Esophagus squamous epithelium (tissue), 5 donors: Measurements from ENCODE around the gene CDKN2B-AS1. TPM values are rescaled to one million over a fixed set of nuclear protein-coding genes. Genes with fewer than 3 reads are reported as not detected.
A peak's percentile ranks its signal among the peaks of the same experiment; 100 is the strongest.
"Not testable (repeated sequence)": the region's sequence is repeated elsewhere in the genome, so short reads cannot be mapped to it uniquely, and the experiment has no call there.

Source experiments
- DNase-seq: peaks from one replicate; lab custom pipeline; 2025; lab: John Stamatoyannopoulos, UW
- H3K27ac ChIP-seq, 4 donors: fragments of 200-600 bp; sonication (generic); one replicate each; pipeline ENCODE4 v1.5.1; 2016 to 2019; ENCODE audit warnings: mild to moderate bottlenecking in 1 of 4
- H3K27me3 ChIP-seq, 4 donors: fragments of 200-600 bp; sonication (generic); 1 replicate in 3 of 4; 2 replicates in 1 of 4; pipeline versions ENCODE4 v1.5.1 to v1.6.0; 2017 to 2021; ENCODE audit warnings: antibody characterized with exemption in 1 of 4
- H3K36me3 ChIP-seq, 3 donors: fragments of 200-600 bp; sonication (generic); one replicate each; pipeline ENCODE4 v1.5.1; 2016 to 2019
- H3K4me1 ChIP-seq, 3 donors: fragments of 200-600 bp; sonication (generic); one replicate each; pipeline ENCODE4 v1.5.1; 2017 to 2019
- H3K4me3 ChIP-seq, 4 donors: fragments of 200-600 bp; sonication (generic); 1 replicate in 3 of 4; 2 replicates in 1 of 4; pipeline ENCODE4 v1.5.1; 2016 to 2019; ENCODE audit warnings: mild to moderate bottlenecking in 2 of 4, moderate library complexity in 1 of 4
- H3K9me3 ChIP-seq, 3 donors: fragments of 200-600 bp; sonication (generic); one replicate each; pipeline ENCODE4 v1.5.1; 2016 to 2019
- POLR2A ChIP-seq, 4 donors: fragments of 450-650 bp; IDR thresholded peaks; one replicate each; pipeline ENCODE4 v1.6.1; 2017; ENCODE audit warnings: antibody characterized with exemption in 4 of 4, mild to moderate bottlenecking in 4 of 4, moderate library complexity in 3 of 4
- WGBS, 2 donors: methylation state at CpG; one replicate each; pipeline ENCODE4 v1.1.5; 2018; 5-methylcytosine and 5-hydroxymethylcytosine counted together
- intact Hi-C: fragments of 100-400 bp; cut with DNase I; formaldehyde crosslinking; loops from one replicate; pipeline ENCODE4 v1.15.0; 2022
- total RNA-seq, 4 donors: library from RNA; depleted of rRNA; stranded (reverse); fragments of >200 nt; gene quantifications; one replicate each; pipeline ENCODE4 v1.1.0, GENCODE V29; 2016
- TF ChIP-seq, protein P1 (sequence below), 6 experiments: fragments of 450-650 bp in 4 of 6; fragments of 200-600 bp in 2 of 6; sonication (generic) in 2 of 6; IDR thresholded peaks; one replicate each; pipeline ENCODE4 v1.5.1; 2016 to 2019; ENCODE audit warnings: antibody characterized with exemption in 6 of 6, mild to moderate bottlenecking in 4 of 6, moderate library complexity in 4 of 6
- donor health status: DM: yes; HTN: yes; CAD: no.

The CDKN2B-AS1 gene
- total RNA-seq, 4 donors from 2014 or later, result 0.48 to 1.7 (median 0.80) TPM

DNA sequence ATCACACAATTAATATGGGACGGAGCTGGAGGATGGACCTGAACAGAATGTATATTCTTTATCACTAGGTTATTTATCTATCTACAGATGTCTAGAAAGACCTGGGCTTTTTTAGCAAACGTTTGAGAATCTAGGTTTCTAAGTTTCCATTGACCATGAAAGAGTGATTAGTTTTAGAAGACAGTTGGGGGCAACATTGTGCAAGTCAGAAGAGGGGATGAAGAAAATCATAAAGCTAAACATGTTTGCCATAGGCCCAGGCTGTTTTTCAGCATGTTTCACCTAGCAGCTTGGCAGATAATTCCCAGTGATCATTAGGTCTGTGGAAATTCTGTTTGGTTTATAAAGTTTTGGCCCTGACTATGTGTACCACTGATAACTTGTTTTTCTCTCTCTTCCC lies 58.6 kb downstream of the CDKN2B-AS1 start:
- peaks cover 8 to 29% (median 11%) of the 10 kb centered on the region in 3 donors for H3K4me1 ChIP-seq
- no peaks in the 10 kb centered on the region for H3K27me3 ChIP-seq
- H3K27ac ChIP-seq, result peak overlapping the region in 1 of 4 donors; percentile 10
- 36 to 45% methylated on average over 2 of the region's 2 CpGs for WGBS, 2 donors
- H3K36me3 ChIP-seq, result no peaks in the 10 kb centered on the region
- H3K9me3 ChIP-seq, result no peaks in the 10 kb centered on the region
- no peak overlapping the region for H3K4me3 ChIP-seq
- TF ChIP-seq, protein P1, sequence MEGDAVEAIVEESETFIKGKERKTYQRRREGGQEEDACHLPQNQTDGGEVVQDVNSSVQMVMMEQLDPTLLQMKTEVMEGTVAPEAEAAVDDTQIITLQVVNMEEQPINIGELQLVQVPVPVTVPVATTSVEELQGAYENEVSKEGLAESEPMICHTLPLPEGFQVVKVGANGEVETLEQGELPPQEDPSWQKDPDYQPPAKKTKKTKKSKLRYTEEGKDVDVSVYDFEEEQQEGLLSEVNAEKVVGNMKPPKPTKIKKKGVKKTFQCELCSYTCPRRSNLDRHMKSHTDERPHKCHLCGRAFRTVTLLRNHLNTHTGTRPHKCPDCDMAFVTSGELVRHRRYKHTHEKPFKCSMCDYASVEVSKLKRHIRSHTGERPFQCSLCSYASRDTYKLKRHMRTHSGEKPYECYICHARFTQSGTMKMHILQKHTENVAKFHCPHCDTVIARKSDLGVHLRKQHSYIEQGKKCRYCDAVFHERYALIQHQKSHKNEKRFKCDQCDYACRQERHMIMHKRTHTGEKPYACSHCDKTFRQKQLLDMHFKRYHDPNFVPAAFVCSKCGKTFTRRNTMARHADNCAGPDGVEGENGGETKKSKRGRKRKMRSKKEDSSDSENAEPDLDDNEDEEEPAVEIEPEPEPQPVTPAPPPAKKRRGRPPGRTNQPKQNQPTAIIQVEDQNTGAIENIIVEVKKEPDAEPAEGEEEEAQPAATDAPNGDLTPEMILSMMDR (IDR thresholded peaks at IDR 0.05), result no peak
- intact Hi-C loops, result no loop called here
- DNase-seq, result no peak

DNA sequence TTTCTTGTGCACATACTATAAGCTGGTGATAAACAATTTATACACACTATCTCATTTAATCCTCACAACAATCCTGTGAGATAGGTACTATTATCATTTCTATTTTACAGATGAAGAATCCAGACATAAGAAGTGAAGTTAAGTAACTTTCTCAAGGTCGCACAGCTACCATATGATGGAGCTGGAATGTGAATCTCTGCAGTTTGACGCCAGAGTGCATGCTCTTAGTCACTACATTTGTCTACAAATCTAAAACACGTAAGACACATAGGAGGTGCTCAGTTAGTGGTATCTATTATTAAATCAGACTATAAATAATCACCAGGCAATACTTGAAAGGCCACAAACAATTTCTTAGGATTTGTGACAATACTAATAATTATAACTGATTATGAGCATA lies 59.5 kb downstream of the CDKN2B-AS1 start:
- 94 to 96% methylated on average over 3 of the region's 3 CpGs for WGBS, 2 donors
- H3K27ac ChIP-seq, result no peak overlapping the region
- peaks cover 8 to 29% (median 11%) of the 10 kb centered on the region in 3 donors for H3K4me1 ChIP-seq
- DNase-seq, result no peak
- intact Hi-C loops, result no loop called here
- no peaks in the 10 kb centered on the region for H3K9me3 ChIP-seq
- H3K36me3 ChIP-seq, result no peaks in the 10 kb centered on the region
- no peak overlapping the region for H3K4me3 ChIP-seq
- no peaks in the 10 kb centered on the region for H3K27me3 ChIP-seq
- TF ChIP-seq, protein P1 (IDR thresholded peaks at IDR 0.05), result no peak
- TF ChIP-seq POLR2A (IDR thresholded peaks at IDR 0.05), result no peak

DNA sequence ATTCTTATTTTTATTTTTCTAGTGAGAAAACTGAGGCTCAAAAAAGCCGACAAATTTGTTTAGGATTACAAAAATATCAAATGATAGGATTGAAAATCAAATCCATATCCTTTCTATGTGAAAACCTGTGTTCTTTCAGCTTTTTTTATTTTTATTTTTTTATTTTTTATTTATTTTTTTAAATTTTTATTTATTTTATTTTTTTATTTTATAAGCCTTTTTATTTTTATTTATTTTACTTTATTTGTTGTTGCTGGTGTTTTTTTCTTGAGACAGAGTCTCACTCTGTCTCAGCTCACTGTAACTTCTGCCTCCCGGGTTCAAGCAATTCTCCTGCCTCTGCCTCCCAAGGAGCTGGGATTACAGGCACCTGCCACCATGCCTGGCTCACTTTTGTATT lies 59.9 kb downstream of the CDKN2B-AS1 start:
- Histone ChIP-seq H3K36me3 (no peaks in the 10 kb centered on the region), H3K4me3 (no peak overlapping the region), H3K4me1 (peaks cover 8 to 29% (median 11%) of the 10 kb centered on the region in 3 donors), H3K9me3 (no peaks in the 10 kb centered on the region), H3K27me3 (no peaks in the 10 kb centered on the region), H3K27ac (no peak overlapping the region)
- intact Hi-C loops, result no loop called here
- no peak for DNase-seq
- WGBS, 2 donors, result 95 to 96% methylated on average over 2 of the region's 2 CpGs
- TF ChIP-seq, protein P1 (IDR thresholded peaks at IDR 0.05), result no peak

DNA sequence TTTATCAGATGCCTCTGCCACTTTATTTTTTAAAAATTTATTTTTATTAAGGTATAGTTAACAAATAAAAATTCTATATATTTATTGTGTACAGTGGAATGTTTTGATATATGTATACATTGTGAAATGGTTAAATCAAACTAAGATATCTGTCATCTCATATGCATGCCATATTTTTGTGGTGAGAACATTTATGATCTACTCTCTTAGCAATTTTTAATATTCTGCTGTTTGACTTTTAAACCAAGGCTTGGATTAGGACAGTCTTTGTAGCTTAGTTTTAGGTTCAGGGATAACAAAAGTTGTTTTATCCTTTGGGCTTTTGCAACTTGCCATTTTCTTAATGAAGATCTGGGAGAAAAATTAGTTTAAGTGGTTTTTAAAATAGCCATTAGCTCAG lies 60.5 kb downstream of the CDKN2B-AS1 start:
- no peaks in the 10 kb centered on the region for H3K9me3 ChIP-seq
- intact Hi-C loops, result no loop called here
- no peak for DNase-seq

DNA sequence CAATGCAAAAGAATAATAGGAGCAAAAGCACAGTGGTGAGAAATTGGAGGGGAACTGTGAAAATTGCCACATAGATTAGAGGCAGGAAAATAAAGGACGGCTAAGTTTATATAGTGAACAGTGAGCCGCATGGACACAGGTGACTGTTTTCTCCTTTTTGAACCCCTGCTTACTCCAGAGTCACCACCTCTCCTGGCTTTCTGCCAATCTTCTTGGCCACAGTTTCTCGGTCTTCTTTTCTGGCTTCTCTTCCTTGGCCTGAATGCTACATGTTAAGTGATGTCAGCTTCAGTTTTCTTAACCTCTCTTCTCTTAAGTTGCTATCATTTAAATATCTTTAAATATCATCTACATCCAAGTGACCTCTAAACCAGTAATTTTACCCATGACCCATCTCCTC lies 61.8 kb downstream of the CDKN2B-AS1 start:
- TF ChIP-seq, protein P1 (IDR thresholded peaks at IDR 0.05), result no peak
- no peak for TF ChIP-seq POLR2A (IDR thresholded peaks at IDR 0.05)
- no peak overlapping the region for H3K4me3 ChIP-seq
- H3K9me3 ChIP-seq, result no peaks in the 10 kb centered on the region
- no peak for DNase-seq
- no peaks in the 10 kb centered on the region for H3K36me3 ChIP-seq
- intact Hi-C loops, result no loop called here
- 50 to 69% methylated on average over 3 of the region's 3 CpGs for WGBS, 2 donors
- peaks cover 8 to 16% (median 11%) of the 10 kb centered on the region in 3 donors for H3K4me1 ChIP-seq
- no peak overlapping the region for H3K27ac ChIP-seq
- H3K27me3 ChIP-seq, result no peaks in the 10 kb centered on the region

More for the DNA sequence above, 60.5 kb downstream of the CDKN2B-AS1 start:
- Histone ChIP-seq H3K27ac (no peak overlapping the region), H3K4me1 (peaks cover 8 to 27% (median 11%) of the 10 kb centered on the region in 3 donors), H3K4me3 (no peak overlapping the region), H3K27me3 (no peaks in the 10 kb centered on the region), H3K36me3 (no peaks in the 10 kb centered on the region)
- no peak for TF ChIP-seq POLR2A (IDR thresholded peaks at IDR 0.05)
- TF ChIP-seq, protein P1 (IDR thresholded peaks at IDR 0.05), result no peak

DNA sequence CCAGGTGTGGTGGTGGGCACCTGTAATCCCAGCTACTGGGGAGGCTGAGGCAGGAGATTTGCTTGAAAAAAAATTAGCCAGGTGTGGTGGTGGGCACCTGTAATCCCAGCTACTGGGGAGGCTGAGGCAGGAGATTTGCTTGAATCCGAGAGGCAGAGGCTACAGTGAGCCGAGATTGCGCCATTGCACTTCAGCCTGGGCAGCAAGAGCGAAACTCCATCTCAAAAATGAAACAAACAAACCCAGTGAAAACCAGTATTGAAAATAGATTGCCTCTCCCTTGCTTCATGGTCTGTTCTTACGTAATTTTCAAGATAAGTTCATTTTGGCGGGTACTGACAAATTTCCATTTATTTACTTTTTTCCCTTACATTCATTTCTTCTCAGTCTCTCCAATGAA lies 63.4 kb downstream of the CDKN2B-AS1 start:
- intact Hi-C loops, DNase-seq, H3K9me3 ChIP-seq, H3K27me3 ChIP-seq, H3K4me1 ChIP-seq, H3K27ac ChIP-seq, H3K4me3 ChIP-seq, H3K36me3 ChIP-seq: not testable (repeated sequence)
- 90 to 92% methylated on average over 6 of the region's 6 CpGs for WGBS, 2 donors
